ENCODE measurements around the gene CTBS.

Gene CTBS

GRCh38 chr1:84506002-84506728 lies 68.1 kb downstream of the CTBS start, which contains the start of the genes GNG5 and SPATA1:
Gene GNG5, minus strand, starts transcription at chr1:84506581. Its CDS starts 490 bp downstream, at chr1:84506091.
Gene SPATA1, plus strand, starts transcription at chr1:84506386. Its CDS starts 9,974 bp downstream, at chr1:84516360.
- DNase-seq (ENCODE audit: low spot score): peak; percentile 99

DNA sequence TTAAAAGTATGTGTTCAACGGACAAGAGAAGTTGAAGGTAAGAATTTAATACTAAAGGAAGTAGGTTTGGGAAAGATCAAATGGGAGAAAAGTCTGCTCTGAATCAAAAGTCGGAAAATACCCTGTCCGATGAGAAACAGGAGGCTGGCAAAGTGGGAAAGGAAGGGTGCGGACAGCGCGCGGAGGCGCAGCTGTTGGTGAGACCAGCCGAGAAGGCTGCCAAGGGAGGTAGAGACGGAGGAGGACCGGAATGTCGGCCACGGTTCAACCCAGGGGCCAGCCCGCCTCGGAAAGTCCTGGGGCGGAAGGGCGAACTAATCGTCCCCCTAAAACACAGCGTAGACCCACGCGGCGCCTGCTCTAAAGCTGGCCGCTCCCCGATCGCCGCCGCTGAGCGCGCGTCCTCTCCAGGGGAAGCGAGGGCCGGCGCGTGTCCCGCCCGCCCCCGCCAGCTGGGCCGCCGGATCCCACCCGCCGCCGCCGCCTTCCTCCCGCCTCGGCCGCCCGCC lies 68.7 kb downstream of the CTBS start:
- DNase-seq (ENCODE audit: low spot score): peak; percentile 87

DNA sequence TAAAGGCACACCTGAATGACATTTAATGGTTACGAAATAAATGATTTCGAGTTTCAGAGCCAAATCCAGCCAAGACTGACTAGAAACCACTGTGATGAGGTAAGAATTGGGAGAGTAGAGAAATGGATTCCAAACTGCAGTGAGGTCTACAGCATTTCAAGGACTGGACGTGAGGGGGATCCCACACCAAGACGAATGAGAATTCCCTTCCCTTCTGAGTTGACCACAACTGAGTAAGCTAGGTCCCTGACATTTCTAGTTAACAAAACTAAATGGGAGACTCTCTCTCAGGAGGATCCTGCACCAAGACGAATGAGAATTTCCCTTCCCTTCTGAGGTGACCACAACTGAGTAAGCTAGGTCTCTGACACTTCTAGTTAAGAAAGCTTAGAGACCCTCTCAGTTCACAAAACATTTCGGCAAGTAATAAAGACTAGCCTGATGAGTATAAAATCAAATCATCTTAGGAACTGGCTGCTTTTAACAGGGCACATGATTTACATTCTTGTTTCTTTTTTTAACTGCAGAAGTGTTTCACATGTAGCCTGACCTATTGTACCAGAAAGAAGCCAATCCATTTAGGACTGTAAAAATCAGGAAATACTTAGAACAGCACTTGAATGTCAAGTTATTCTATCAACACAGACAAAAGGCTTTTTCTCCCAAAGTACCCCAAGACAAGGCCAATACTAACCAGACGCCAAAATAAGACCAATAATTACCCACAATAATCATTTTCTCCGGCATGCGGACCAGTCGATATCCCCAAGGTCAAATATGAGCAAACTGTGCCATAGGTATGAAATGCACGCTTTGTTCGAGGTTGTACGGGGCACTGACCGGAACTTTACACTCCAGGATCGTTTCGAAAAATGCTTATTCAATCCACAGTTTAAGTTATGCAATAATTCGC lies 69.4 kb downstream of the CTBS start:
- peak; percentile 42 for DNase-seq (ENCODE audit: low spot score)

DNA sequence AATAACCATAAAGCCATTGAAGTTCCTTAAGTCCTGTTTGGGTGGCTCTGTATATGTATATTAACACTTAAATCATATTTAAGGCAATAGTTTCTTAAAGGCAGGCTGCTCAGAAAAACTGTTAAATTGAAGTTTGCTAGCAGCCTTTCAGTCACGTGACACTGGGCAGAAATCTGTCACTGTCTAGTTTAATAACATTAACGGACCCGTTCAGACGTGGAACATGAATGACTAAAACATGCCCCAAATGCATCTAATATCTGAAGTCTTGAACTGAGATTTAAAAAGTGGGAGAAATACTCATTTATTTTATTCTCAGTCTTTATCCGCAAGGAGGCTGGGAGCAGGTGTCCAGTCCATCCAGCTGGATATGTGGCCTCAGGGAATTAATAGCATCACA lies 71.3 kb downstream of the CTBS start:
- DNase-seq (ENCODE audit: low spot score): no peak

Data from AG20443 (cell line).